NCI-H2107 treated with DMSO at 0.1 percent for 48 hours (cell line): ENCODE data around the gene ACTN4.
"Not testable (repeated sequence)": the region's sequence is repeated elsewhere in the genome, so short reads cannot be mapped to it uniquely, and the experiment has no call there.

Experiments used
- DNase-seq: peaks from one replicate; lab custom pipeline; 2025; ENCODE audit not compliant: unreplicated experiment; lab: John Stamatoyannopoulos, UW

ACTN4 gene

DNA sequence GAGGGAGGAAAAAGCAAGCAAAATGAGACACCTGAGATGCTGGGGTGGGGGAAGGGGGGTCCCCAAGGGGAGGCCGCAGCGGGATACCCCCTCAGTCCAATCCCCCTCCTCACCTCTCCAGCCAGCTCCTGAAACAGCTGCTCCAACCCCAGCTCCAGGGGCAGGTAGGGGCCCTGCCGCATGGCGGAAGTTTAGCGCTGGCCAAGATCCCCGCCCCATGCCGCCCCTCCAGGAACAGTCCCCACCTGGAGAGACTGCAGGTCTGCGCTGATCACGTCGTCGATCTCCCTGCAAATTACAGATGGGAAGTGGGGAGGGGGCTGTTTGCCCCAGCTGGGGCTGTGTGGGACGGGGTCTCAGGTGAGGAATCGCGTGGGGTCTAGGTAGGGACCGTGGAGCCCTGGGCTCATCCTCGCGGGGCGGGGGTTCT is 87.8 kb downstream of the ACTN4 start:
- no peak for DNase-seq

GRCh38 chr19:38736036-38736412 is 88.6 kb downstream of the ACTN4 start:
- no peak for DNase-seq

- DNase-seq, result no peak
Measured at GRCh38 chr19:38736413-38737280, 89.2 kb downstream of the ACTN4 start.

DNA sequence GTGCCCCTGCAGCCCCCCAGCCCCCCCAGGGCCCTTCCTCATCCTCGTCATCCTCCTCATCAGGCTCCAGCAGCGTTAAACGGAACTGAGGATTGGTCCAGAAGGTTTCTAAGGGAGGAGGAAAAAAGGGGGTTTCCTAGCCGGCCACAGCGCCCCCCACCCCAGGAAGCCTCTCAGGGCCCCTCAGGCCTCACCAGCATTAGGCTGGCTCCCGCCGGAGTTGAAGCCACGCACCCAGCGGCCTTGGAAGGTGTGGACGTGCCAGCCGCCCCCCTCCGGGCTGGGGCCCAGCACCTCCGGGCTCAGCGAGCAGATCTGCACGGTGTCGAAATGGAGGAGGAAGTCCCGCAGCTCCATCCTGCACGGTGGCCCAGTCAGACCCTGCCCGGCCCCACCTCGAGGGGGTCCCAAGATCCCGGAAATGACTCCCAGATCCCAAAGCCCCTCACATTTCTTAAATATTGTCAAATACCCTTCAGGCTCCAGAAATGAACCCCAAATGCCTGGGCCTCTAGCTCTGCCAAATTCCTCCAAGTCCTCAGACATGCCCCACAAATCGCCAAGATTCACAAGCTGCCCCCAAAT is 89.9 kb downstream of the ACTN4 start:
- no peak for DNase-seq

DNA sequence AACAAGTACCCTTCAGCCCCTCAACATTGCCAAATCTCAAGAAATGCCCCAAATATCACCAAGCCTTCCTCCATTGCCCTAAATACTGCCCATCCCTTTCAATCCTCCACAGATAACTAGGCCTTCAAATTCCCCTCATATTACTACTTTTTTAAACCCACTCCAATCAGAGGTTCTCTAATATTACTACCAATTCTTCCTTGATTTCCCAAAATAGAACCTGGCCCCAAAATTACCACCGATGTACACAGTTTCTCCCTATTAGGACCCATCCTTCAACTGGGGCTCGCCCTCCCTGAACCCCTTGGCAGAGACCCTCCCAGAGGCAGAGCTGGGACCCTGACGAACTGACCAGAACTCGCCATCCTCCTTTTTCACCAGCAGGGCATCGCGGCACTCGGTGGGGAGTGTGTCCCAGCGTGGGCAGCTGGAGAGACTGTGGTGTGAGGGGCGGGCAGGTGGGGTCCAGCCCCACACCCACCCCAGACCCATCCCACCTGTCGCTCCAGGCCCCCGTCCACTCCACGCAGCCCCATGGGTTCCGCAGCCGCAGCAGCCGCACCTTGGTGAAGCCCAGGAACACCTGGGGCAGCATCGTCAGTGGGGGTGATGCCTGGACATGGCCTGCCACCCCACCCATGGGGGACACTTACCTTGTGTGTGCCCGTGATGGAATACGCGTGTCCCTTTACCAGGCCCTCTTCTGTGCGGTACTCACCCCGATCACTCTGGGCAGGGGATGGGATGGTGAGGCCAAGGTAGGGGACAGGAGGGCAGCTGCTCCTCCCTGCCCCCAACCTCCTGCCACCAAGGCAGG is 90.7 kb downstream of the ACTN4 start:
- DNase-seq, result no peak

DNA sequence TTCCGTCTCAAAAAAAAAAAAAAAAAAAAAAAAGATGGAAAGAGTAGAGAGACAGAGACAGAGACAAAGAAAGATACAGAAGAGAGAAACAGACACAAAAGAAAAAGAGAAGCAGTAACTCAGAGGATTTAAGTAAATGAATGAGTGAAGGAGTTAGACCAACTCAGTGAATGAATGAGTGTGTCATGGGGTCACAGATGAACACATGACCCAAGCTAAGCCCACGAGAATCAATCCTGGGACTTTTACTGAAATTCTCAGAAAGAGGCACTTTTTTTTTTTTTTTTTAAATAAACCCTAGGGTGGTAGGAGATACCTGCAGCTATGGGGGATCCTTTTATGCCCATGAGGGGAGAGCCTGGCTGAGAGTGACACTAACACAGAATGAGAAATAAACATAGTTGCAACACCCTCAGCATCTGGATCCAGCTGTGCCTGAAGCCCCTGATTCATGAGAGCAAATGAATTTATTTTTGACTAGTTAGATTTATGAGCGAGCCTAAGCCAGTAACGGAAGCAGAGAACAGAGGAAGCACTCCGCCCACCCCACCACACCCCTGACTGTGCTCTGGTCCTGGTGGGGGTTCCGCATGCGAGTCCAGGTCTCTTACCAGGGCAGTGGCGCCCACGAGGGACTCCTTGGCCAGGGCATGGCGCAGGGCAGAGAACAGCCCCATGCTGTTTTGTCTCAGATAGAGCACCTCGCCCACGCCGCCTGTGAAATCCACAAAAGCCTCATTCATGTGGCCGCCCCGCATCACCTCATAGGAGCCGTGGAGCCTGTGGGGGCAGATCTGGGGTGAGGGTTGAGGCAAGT is 92.2 kb downstream of the ACTN4 start:
- no peak for DNase-seq

- no peak for DNase-seq
Measured at GRCh38 chr19:38740257-38740592, 92.8 kb downstream of the ACTN4 start.

DNA sequence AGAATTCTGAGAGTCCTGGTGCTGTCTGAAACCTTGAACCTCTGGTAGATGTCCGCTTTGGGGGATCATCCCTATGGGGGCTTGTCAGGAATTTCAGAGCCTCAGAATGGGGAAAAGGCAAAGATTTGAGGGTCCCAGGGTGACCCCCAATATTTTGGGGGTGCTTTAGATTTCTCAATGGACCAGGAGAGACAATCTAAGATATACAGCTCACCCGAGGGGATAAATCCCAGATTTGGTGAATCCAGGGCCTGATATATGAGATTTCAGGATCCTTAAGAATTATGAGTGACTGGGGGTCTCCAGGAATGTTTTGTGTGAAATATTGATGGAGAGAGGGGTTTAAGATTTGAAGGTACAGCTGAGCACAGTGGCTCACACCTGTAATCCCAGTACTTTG is 93.5 kb downstream of the ACTN4 start:
- DNase-seq, result no peak

DNA sequence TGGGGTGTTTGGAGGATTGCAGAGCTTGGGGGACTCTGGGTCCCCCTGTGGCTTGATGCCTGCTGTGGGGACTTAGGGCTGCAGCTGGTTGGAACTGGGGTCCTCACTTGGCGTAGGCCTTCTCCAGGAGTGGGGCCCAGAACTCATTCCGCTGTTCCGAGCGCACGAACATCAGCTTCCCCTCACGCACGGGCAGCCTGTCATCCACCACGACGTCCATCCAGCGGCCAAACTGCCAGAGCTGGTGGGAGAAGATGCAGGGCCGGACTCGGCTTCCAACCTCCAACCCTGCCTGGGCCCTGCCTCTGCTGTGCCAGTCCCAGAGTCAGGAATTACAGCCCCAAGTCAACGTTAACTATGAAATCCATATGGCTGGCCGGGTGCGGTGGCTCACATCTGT is 94.2 kb downstream of the ACTN4 start:
- DNase-seq, result no peak

GRCh38 chr19:38742296-38742695 is 94.8 kb downstream of the ACTN4 start:
- DNase-seq, result no peak

GRCh38 chr19:38742906-38743305 is 95.5 kb downstream of the ACTN4 start:
- no peak for DNase-seq

- DNase-seq, result no peak
Measured at GRCh38 chr19:38743394-38744297, 96.2 kb downstream of the ACTN4 start.

GRCh38 chr19:38744298-38744681 is 96.8 kb downstream of the ACTN4 start, which contains the start of gene CAPN12:
Gene CAPN12 (minus strand): TSS chr19:38744474. CDS start chr19:38744165, 309 bp downstream.
- DNase-seq, result no peak

DNA sequence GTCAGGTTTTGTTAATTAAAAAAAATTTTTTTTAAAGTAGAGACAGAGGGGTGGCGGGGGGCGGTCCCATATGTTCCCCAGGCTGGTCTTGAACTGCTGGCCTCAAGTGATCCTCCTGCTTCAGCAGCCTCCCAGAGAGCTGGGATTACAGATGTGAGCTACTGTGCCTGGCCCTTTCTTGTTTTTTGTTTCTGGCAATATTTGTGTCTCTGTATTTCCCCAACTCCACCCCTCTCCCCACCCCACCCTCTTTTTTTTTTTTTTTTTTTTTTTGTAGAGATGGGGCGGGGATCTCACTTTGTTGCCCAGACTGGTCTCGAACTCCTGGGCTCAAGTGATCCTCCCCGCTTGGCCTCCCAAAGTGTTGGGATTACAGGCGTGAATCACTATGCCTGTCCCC is 97.4 kb downstream of the ACTN4 start:
- no peak for DNase-seq

DNA sequence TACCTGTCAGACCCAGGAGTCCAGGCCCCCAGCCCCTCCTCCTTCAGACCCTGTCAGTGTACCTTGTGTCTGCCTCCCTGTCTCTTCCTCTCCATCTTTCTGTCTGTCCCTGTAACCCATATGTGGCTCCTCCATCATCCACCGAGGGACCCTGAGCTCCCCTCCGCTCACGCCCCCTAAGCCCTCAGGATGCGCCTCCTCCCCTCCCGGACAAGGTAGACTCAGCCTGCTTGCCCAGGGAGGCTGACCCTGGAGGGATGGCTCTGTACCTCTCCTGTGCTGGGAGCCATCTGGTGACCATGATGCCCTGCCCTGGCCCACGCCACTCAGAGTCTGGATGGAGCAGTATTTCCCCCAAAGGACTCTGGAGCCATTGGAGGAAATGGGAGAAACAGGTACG is 97.9 kb downstream of the ACTN4 start:
- DNase-seq, result no peak

GRCh38 chr19:38753783-38754182 is 106.3 kb downstream of the ACTN4 start:
- not testable (repeated sequence) for DNase-seq

GRCh38 chr19:38754196-38754595 is 106.7 kb downstream of the ACTN4 start:
- not testable (repeated sequence) for DNase-seq

- DNase-seq, result no peak
Measured at GRCh38 chr19:38759590-38760003, 112.1 kb downstream of the ACTN4 start.

- DNase-seq, result not testable (repeated sequence)
Measured at GRCh38 chr19:38760805-38761517, 113.5 kb downstream of the ACTN4 start.
